K562 treated with DMSO at 1 percent for 24 hours (cell line): ENCODE measurements around the gene ETV2. TPM values are rescaled to one million over a fixed set of nuclear protein-coding genes. Genes with fewer than 3 reads are reported as not detected.

ENCODE experiments used
- total RNA-seq: library from RNA; unstranded; fragments of 300-600 nt; gene quantifications from 2 replicates; pipeline ENCODE4 v1.2.3, GENCODE V29; 2022; ENCODE audit warnings: low read depth; ENCODE audit not compliant: insufficient read depth

The ETV2 gene, protein sequence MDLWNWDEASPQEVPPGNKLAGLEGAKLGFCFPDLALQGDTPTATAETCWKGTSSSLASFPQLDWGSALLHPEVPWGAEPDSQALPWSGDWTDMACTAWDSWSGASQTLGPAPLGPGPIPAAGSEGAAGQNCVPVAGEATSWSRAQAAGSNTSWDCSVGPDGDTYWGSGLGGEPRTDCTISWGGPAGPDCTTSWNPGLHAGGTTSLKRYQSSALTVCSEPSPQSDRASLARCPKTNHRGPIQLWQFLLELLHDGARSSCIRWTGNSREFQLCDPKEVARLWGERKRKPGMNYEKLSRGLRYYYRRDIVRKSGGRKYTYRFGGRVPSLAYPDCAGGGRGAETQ
- 0.63 and 2.9 TPM in 2 replicates for total RNA-seq

DNA sequence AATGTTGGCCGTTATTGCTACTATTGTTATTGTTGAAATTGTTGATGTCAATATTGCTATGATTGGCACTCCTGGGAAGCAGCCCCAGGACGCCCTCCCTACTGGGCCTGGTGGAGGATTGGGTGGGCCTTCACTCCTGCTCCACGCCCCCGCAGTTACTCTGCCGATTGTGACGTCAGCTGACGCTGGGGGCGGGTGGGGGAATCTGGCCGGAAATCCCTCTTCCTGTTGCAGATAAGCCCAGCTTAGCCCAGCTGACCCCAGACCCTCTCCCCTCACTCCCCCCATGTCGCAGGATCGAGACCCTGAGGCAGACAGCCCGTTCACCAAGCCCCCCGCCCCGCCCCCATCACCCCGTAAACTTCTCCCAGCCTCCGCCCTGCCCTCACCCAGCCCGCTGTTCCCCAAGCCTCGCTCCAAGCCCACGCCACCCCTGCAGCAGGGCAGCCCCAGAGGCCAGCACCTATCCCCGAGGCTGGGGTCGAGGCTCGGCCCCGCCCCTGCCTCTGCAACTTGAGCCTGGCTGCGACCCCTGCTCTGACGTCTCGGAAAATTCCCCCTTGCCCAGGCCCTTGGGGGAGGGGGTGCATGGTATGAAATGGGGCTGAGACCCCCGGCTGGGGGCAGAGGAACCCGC, at the start of gene ETV2:
ETV2 (plus strand) TSS at position 231 of the 637 bp plus-strand sequence. CDS start 716 bp downstream, outside the sequence.

DNA sequence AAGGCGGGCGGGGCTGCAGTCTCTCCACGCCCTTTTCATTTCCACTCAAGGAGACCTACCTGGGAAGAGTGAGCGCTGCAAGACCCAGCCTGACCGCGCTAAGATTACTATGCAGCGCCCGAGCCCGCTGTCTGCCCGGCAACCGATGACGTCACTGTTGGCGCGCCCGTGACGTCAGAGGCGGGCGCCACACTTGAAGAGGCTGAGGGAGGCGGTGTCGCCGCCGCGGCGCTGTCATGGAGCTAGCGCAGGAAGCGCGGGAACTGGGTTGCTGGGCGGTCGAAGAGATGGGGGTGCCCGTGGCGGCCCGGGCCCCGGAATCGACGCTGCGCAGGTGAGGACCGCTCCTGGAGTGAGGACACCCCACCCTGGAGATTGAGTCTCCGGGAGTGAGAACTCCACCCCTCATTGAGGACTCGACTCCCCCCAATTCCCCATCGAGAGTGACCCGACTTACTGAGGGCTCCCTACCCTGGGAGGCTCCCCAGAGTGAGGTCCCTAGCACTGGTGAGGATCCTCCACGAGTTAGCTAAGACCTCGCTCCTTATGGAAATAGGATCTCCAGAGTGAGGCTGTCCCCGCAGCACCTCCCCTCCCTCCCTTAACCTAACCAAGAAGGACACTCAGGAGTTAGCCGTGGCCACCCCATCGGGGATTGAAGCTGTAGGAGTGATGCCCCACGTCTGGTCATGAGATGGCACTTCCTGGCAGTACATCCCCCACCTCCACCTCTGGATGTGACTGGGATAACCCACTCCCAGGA, 28.8 kb upstream of the ETV2 start, which contains the start of gene HAUS5:
HAUS5 (plus strand) TSS at position 177 of the 763 bp plus-strand sequence; CDS start at position 237, 60 bp downstream.

DNA sequence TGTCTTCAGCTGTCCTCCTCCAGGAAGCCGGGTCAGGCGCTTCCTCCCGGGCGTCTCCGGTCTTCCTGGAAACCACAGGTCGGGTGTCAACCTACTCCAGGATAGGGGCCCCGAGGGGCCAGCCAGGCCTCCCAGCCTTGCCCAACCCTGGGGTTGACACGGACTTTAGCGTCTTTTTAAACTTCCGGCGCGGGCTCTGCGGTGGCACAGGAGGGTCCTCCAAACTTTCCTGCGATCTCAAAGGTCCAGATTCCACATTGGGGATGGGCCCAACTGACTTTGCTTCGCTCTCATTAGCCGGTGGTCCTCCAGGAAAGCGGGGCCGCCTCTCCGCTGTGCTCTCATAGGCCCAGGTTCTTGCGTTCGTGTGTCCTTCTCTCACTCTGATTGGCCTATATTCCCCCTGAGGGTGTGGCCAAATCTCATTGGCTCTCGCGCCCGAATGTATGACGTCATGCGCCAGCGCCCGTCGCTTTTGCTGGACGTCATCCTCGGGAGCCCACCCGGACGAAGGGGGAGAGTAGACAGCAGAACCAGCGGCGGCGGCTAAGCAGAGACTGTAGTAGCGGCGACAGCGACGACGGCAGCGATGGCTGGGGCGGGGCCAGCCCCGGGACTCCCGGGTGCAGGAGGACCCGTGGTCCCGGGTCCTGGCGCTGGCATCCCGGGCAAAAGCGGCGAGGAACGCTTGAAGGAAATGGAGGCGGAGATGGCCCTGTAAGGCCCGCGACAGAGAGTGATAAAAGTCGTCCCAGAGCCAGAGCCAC, 12.8 kb upstream of the ETV2 start, which contains the start of gene RBM42:
RBM42 (plus strand) TSS at position 472 of the 767 bp plus-strand sequence; CDS start at position 590, 118 bp downstream.

DNA sequence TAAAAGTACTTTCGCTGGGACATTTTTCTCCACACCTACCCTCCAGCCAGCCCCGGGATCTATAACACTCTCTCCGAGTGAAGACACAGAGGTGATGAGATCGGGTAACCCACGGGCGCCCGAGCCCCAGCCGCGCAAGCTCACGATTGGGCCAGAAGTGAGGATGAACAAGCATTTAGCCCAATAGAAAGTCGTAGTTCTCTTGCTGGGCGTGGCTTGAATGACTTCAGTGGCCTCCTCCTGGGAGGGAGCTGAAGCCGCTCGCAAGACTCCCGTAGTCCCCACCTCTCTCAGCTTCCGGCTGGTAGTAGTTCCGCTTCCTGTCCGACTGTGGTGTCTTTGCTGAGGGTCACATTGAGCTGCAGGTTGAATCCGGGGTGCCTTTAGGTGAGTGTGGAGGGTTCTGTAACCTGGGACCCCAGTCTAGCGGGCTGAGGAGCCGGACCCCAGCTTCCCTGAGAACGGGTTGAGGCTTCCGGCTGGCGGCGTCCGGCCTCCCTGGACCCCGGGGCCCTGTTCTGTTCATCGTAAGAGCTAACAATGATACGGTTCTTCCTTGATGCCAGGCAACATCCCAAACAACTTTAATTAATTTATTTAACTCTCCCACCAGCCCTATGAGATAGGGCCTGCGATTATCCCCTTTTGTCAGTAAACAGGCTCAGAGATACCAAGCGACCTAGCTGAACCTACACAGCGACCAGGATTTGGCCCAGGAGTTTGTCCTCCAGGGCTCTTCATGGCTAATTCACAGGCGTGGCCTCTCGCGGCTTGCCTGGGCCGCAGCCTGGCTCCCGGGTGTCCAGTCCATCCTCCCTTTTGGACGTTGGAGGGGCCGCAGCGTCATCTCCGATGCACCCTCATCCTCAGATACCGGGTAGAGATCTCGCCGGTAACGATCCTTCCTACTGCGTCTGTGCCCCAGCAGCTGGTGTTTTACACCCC, 6.7 kb downstream of the ETV2 start, which contains the start of gene COX6B1:
COX6B1 (plus strand) TSS at position 307 of the 945 bp plus-strand sequence. CDS start 2,921 bp downstream, outside the sequence.

DNA sequence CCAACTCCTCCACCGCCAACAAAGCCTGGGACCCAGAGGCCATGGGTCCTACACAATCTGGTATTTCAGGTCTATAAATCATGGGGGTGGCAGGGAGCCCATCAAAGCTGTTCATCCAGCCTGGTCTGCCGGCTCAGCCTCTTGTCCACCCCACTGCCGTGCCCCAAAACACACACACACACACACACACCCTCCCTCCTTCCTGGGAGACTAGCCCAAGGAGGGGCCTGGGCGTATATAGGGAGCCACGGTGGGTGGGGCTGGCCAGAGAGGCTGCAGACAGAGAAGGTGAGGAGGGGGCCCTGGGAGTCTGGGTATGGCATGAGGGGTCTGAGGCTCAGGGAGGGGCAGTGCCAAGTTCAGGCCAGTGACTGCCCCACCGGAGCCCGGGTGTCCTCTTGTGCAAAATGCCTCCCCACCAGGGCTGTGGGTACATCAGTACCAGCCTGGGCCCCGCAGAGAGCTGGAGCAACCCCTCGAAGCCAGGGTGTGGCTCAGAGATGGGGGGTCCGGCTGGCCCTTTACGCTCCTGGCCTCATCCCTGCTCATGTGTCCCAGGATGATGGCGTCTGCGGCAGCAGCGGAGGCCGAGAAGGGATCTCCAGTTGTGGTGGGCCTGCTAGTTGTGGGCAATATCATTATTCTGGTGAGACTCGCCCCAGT, 24.8 kb downstream of the ETV2 start, which contains the start of gene UPK1A:
UPK1A (plus strand) TSS at position 267 of the 663 bp plus-strand sequence; CDS start at position 563, 296 bp downstream.

Other genes starting within 250 kb of the ETV2 start
- not detected in 2 replicates for gene FFAR2, start 193.5 kb upstream of the ETV2 start, total RNA-seq
- gene KRTDAP, start 151.3 kb upstream of the ETV2 start, total RNA-seq = not detected in 2 replicates
- not detected in 2 replicates for gene DMKN, start 128.1 kb upstream of the ETV2 start, total RNA-seq
- not detected in 2 replicates for gene SBSN, start 113.4 kb upstream of the ETV2 start, total RNA-seq
- gene GAPDHS, start 108.3 kb upstream of the ETV2 start, total RNA-seq = not detected in 2 replicates
- 125 and 126 TPM in 2 replicates for gene TMEM147, start 96.1 kb upstream of the ETV2 start, total RNA-seq
- gene ATP4A, start 78.1 kb upstream of the ETV2 start, total RNA-seq = not detected in 2 replicates
- not detected in 2 replicates for gene PMIS2, start 55.6 kb upstream of the ETV2 start, total RNA-seq
- gene HAUS5, start 29.0 kb upstream of the ETV2 start, total RNA-seq = 34.2 and 36.5 TPM in 2 replicates
- gene RBM42, start 12.7 kb upstream of the ETV2 start, total RNA-seq = 282 and 289 TPM in 2 replicates
- gene COX6B1, start 6.6 kb downstream of the ETV2 start, total RNA-seq = 1,088 and 1,092 TPM in 2 replicates
- gene UPK1A, start 24.8 kb downstream of the ETV2 start, total RNA-seq = not detected in 2 replicates
- gene ZBTB32, start 62.8 kb downstream of the ETV2 start, total RNA-seq = not detected in 2 replicates
- 29.9 and 30.6 TPM in 2 replicates for gene KMT2B, start 76.3 kb downstream of the ETV2 start, total RNA-seq
- 11.4 and 13.6 TPM in 2 replicates for gene IGFLR1, start 100.7 kb downstream of the ETV2 start, total RNA-seq
- 5.4 and 6.3 TPM in 2 replicates for gene U2AF1L4, start 103.7 kb downstream of the ETV2 start, total RNA-seq
- 41.2 and 43.3 TPM in 2 replicates for gene PSENEN, start 103.9 kb downstream of the ETV2 start, total RNA-seq
- 22.5 and 26.8 TPM in 2 replicates for gene LIN37, start 106.8 kb downstream of the ETV2 start, total RNA-seq
- 1.5 TPM in 1 of 2 replicates, not detected in the other for gene HSPB6, start 115.3 kb downstream of the ETV2 start, total RNA-seq
- 20.6 and 24.1 TPM in 2 replicates for gene PROSER3, start 116.4 kb downstream of the ETV2 start, total RNA-seq
- gene ARHGAP33, start 133.8 kb downstream of the ETV2 start, total RNA-seq = 5.7 and 6.1 TPM in 2 replicates
- not detected in 2 replicates for gene PRODH2, start 171.1 kb downstream of the ETV2 start, total RNA-seq
- 2.2 and 2.4 TPM in 2 replicates for gene NPHS1, start 210.8 kb downstream of the ETV2 start, total RNA-seq
- gene KIRREL2, start 215.2 kb downstream of the ETV2 start, total RNA-seq = 0.24 TPM in 1 of 2 replicates, not detected in the other
- 21.4 and 23.2 TPM in 2 replicates for gene APLP1, start 226.8 kb downstream of the ETV2 start, total RNA-seq